AG10803 (cell line): Measurements from ENCODE around the gene EGR4.

Experiments
- DNase-seq: peaks from one replicate; pipeline ENCODE4 v3.0.0; 2010; ENCODE audit warnings: low read depth
- H3K4me3 ChIP-seq: 2 replicates; pipeline ENCODE4 v1.5.1; 2011; ENCODE audit warnings: mild to moderate bottlenecking, low read length, control low read depth
- TF ChIP-seq, protein P1 (sequence below): conservative IDR thresholded peaks from 2 replicates; pipeline ENCODE4 v1.5.1; 2011; ENCODE audit warnings: mild to moderate bottlenecking, low read length, control low read depth, inconsistent platforms

EGR4 gene

DNA sequence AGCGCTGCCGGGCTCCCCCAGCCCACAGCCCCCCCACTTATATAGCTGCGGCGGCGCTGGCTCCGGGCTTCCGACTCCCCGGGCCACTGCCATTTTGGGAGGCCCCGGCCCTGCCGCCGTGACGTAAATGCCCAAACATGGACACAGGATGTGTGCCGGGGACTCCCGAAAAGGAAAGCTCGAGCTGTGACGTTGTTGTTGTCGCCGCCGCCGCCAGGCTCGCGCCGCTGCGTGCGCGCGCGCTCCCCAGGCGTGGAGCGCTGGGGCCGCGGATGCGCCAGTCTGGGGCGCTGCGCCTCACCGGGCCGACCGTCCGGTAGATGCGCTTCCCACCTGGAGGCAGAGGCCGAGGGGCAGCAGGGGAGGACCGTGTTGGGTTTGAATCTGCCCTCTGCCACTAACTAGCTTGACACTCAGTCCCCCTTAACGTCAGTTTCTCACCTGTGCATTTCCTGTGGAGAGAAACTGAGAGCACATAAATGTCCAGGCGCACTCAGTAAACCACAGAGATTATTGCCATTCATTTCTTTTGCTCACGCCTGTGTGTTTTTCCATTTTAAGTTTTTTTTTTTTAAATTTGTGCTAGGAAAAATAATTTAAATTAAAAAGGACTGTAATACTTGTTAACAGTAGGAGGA, at the start of gene EGR4:
TSS of gene EGR4 (minus strand) at position 15 of the 638 bp plus-strand sequence. CDS start 231 bp downstream, outside the sequence.
- peak; percentile 40 for DNase-seq
- H3K4me3 ChIP-seq = peak within 1 kb of the TSS; percentile 43
- TF ChIP-seq, protein P1, sequence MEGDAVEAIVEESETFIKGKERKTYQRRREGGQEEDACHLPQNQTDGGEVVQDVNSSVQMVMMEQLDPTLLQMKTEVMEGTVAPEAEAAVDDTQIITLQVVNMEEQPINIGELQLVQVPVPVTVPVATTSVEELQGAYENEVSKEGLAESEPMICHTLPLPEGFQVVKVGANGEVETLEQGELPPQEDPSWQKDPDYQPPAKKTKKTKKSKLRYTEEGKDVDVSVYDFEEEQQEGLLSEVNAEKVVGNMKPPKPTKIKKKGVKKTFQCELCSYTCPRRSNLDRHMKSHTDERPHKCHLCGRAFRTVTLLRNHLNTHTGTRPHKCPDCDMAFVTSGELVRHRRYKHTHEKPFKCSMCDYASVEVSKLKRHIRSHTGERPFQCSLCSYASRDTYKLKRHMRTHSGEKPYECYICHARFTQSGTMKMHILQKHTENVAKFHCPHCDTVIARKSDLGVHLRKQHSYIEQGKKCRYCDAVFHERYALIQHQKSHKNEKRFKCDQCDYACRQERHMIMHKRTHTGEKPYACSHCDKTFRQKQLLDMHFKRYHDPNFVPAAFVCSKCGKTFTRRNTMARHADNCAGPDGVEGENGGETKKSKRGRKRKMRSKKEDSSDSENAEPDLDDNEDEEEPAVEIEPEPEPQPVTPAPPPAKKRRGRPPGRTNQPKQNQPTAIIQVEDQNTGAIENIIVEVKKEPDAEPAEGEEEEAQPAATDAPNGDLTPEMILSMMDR = no peak

DNA sequence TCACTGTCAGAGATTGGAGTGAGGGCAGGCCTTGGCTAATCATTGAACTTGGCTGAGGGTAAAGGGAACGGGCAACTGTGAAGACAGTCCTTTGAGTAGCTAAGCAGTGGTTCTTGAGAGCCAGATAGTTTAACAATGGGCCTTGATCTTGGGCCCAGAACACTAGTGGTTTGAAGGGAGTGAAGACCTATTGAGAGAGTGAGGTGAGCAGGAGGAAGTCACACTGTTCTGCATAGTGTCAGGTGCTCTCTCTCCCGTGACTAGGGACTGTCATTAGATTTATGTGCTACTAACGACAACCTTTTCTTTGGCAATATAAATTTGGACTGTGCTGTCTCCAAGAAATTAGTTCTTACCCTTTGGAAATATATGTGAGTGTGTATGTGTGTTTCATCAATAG, 47.7 kb upstream of the EGR4 start:
- no peak for DNase-seq

DNA sequence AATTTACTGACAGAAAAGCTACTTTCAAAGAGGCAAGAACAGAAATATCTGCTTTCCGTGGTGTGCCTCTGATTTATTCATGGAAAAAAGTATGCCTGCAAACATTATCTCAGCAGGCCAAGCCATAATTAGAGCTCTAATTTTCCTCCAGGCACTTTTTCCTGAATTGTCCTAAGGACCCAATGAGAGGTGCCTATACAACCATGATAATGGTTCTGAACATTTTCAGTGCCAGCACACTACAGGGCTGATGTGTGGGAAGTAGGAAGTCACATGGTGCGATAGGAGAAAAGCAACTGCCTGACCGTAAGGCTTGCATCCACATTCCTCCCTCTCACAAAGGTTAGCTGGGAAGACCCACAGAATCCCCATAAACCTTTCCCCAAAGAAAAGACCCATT, 45.9 kb upstream of the EGR4 start:
- no peak overlapping the region for H3K4me3 ChIP-seq
- no peak for DNase-seq
- TF ChIP-seq, protein P1 = no peak

More for the DNA sequence above, 47.7 kb upstream of the EGR4 start:
- TF ChIP-seq, protein P1 = no peak
- no peak overlapping the region for H3K4me3 ChIP-seq

DNA sequence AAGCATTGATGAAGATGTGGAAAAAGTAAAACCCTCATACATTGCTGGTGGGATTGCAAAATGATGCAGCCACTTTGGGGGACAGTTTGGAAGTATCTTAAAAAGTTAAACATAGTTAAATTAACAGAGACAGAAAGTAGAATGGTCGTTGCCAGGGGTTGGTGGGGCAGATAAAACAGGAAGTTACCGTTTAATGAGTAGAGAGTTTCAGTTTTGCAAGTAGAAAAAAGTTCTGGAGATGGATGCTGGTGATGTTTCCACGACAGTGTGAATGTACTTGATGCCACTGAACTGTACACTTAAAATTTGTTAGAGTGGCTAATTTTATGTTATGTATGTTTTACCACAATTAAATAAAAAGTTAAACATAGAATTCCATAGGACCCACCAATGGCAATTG, 44.5 kb upstream of the EGR4 start:
- H3K4me3 ChIP-seq = no peak overlapping the region
- no peak for DNase-seq
- TF ChIP-seq, protein P1 = no peak

GRCh38 chr2:73334620-73335019, 41.3 kb upstream of the EGR4 start:
- DNase-seq = no peak

DNA sequence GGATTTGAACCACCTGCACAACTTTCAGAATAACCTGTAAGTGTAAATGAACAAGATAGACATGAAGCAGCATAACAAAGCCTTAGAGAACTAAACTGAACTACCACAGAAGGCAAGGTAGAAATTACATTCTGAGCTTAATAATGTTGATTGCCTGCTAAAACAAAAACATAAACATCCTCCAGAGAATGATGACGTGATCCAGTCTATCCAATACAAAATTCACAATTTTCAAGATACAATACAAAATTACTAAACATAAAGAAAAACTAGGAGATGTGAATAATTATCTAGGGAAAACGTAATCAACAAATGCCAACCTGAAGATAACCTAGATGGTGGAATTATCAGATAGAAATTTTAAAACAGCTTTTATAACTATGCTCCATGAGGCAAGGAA, 40.7 kb upstream of the EGR4 start:
- no peak for DNase-seq
- TF ChIP-seq, protein P1 = no peak

More at GRCh38 chr2:73334620-73335019, 41.3 kb upstream of the EGR4 start:
- TF ChIP-seq, protein P1 = no peak
- H3K4me3 ChIP-seq = no peak overlapping the region

GRCh38 chr2:73333564-73333963, 40.2 kb upstream of the EGR4 start:
- TF ChIP-seq, protein P1 = no peak
- no peak overlapping the region for H3K4me3 ChIP-seq
- no peak for DNase-seq

More for the DNA sequence above, 40.7 kb upstream of the EGR4 start:
- H3K4me3 ChIP-seq = no peak overlapping the region
